ENCODE measurements around the gene SLC23A2. TPM values are rescaled to one million over a fixed set of nuclear protein-coding genes. Genes with fewer than 3 reads are reported as not detected.
A peak's percentile ranks its signal among the peaks of the same experiment; 100 is the strongest.
"Not testable (repeated sequence)": the region's sequence is repeated elsewhere in the genome, so short reads cannot be mapped to it uniquely, and the experiment has no call there.

SLC23A2 gene
- total and polyA plus RNA-seq, 4 donors, result 3.5 to 38.2 (median 17.9) TPM

- no peak overlapping the region for H3K27ac ChIP-seq (ENCODE audit: low read depth in 1 of 2, low read length in 2 of 2)
- H3K9me3 ChIP-seq (ENCODE audit: control insufficient read depth, low read length), result no peaks in the 10 kb centered on the region
- DNase-seq, result no peak
- no peaks in the 10 kb centered on the region for H3K27me3 ChIP-seq (ENCODE audit: control insufficient read depth in 1 of 2, insufficient read depth in 2 of 2, low read length in 1 of 2)
- WGBS, 2 donors, result 39 to 41% methylated on average over 2 of the region's 2 CpGs
- H3K36me3 ChIP-seq (ENCODE audit: control insufficient read depth in 1 of 2, insufficient read depth in 2 of 2, low read length in 1 of 2), result no peaks in the 10 kb centered on the region
- ATAC-seq (ENCODE audit: low FRiP score), result no peak
- no peak overlapping the region for H3K4me3 ChIP-seq (ENCODE audit: low read length in 2 of 2)
- no peaks in the 10 kb centered on the region for H3K4me1 ChIP-seq (ENCODE audit: control insufficient read depth in 1 of 2, insufficient read depth in 2 of 2, low read length in 2 of 2)
- intact Hi-C loops (cut with DNase I), result no loop called here
Measured at GRCh38 chr20:5036828-5037227, 35.5 kb upstream of the SLC23A2 start.

- DNase-seq; H3K27me3 ChIP-seq (ENCODE audit: control insufficient read depth in 1 of 2, insufficient read depth in 2 of 2, low read length in 1 of 2); intact Hi-C loops (cut with DNase I); H3K4me3 ChIP-seq (ENCODE audit: low read length in 2 of 2); ATAC-seq (ENCODE audit: low FRiP score); H3K9me3 ChIP-seq (ENCODE audit: control insufficient read depth, low read length); H3K27ac ChIP-seq (ENCODE audit: low read depth in 1 of 2, low read length in 2 of 2); H3K36me3 ChIP-seq (ENCODE audit: control insufficient read depth in 1 of 2, insufficient read depth in 2 of 2, low read length in 1 of 2); H3K4me1 ChIP-seq (ENCODE audit: control insufficient read depth in 1 of 2, insufficient read depth in 2 of 2, low read length in 2 of 2): not testable (repeated sequence)
- 71 to 74% methylated on average over 1 of the region's 1 CpG for WGBS, 2 donors
Measured at GRCh38 chr20:5035518-5035917, 34.2 kb upstream of the SLC23A2 start.

DNA sequence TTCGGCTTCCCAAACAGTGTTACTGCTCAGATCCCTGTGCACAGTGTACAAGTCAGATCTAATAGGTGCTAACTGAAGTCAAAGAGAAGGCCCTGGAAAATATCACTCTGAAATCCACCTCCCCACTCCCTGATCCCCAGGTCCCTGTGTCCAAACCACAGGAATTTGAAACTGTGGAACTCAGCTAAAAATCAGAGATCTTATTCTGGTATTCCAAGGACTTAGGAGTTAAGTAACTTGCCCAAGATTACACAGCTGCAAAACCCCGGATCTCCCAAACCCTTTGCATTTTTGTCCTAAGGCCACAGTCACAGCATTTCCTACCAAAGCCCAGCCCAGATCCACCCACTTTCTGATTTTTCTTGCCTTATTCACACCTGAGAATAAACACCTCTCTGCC lies 32.3 kb upstream of the SLC23A2 start:
- 55 to 63% methylated on average over 2 of the region's 2 CpGs for WGBS, 2 donors
- no peaks in the 10 kb centered on the region for H3K9me3 ChIP-seq (ENCODE audit: control insufficient read depth, low read length)
- H3K4me1 ChIP-seq (ENCODE audit: control insufficient read depth in 1 of 2, insufficient read depth in 2 of 2, low read length in 2 of 2), result no peaks in the 10 kb centered on the region
- H3K36me3 ChIP-seq (ENCODE audit: control insufficient read depth in 1 of 2, insufficient read depth in 2 of 2, low read length in 1 of 2), result no peaks in the 10 kb centered on the region
- no peaks in the 10 kb centered on the region for H3K27me3 ChIP-seq (ENCODE audit: control insufficient read depth in 1 of 2, insufficient read depth in 2 of 2, low read length in 1 of 2)
- no peak overlapping the region for H3K27ac ChIP-seq (ENCODE audit: low read depth in 1 of 2, low read length in 2 of 2)
- H3K4me3 ChIP-seq (ENCODE audit: low read length in 2 of 2), result no peak overlapping the region
- ATAC-seq (ENCODE audit: low FRiP score), result no peak
- intact Hi-C loops (cut with DNase I), result no loop called here
- DNase-seq, result no peak

DNA sequence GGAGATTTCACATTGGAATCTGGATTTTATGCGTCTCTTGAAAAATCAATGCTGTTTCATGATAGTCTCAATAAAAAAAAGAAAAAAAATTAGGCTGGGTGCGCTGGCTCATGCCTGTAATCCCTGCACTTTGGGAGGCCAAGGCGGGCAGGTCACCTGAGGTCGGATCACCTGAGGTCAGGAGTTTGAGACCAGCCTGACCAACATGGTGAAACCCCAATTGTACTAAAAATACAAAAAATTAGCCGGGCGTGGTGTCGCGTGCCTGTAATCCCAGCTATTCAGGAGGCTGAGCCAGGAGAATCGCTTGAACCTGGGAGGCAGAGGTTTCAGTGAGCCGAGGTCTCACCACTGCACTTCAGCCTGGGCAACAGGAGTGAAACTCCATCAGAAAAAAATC lies 30.4 kb upstream of the SLC23A2 start:
- 93 to 94% methylated on average over 10 of the region's 10 CpGs for WGBS, 2 donors
- intact Hi-C loops (cut with DNase I); DNase-seq; H3K36me3 ChIP-seq (ENCODE audit: control insufficient read depth in 1 of 2, insufficient read depth in 2 of 2, low read length in 1 of 2); H3K27ac ChIP-seq (ENCODE audit: low read depth in 1 of 2, low read length in 2 of 2); H3K4me1 ChIP-seq (ENCODE audit: control insufficient read depth in 1 of 2, insufficient read depth in 2 of 2, low read length in 2 of 2); H3K27me3 ChIP-seq (ENCODE audit: control insufficient read depth in 1 of 2, insufficient read depth in 2 of 2, low read length in 1 of 2); H3K4me3 ChIP-seq (ENCODE audit: low read length in 2 of 2); ATAC-seq (ENCODE audit: low FRiP score); H3K9me3 ChIP-seq (ENCODE audit: control insufficient read depth, low read length): not testable (repeated sequence)

GRCh38 chr20:5031206-5031557 lies 29.9 kb upstream of the SLC23A2 start:
- WGBS, 2 donors, result 88% methylated on average over 10 of the region's 10 CpGs
- no peaks in the 10 kb centered on the region for H3K9me3 ChIP-seq (ENCODE audit: control insufficient read depth, low read length)
- DNase-seq (peak in 1 of 2 donors; percentile 30), ATAC-seq (ENCODE audit: low FRiP score) (no peak)
- H3K36me3 ChIP-seq (ENCODE audit: control insufficient read depth in 1 of 2, insufficient read depth in 2 of 2, low read length in 1 of 2), result no peaks in the 10 kb centered on the region
- intact Hi-C loops (cut with DNase I), result no loop called here
- H3K4me3 ChIP-seq (ENCODE audit: low read length in 2 of 2), result no peak overlapping the region
- H3K4me1 ChIP-seq (ENCODE audit: control insufficient read depth in 1 of 2, insufficient read depth in 2 of 2, low read length in 2 of 2), result no peaks in the 10 kb centered on the region
- H3K27me3 ChIP-seq (ENCODE audit: control insufficient read depth in 1 of 2, insufficient read depth in 2 of 2, low read length in 1 of 2), result no peaks in the 10 kb centered on the region
- no peak overlapping the region for H3K27ac ChIP-seq (ENCODE audit: low read depth in 1 of 2, low read length in 2 of 2)

- WGBS, 2 donors, result 77 to 81% methylated on average over 10 of the region's 10 CpGs
- DNase-seq, result peak in 1 of 2 donors; percentile 21
- Histone ChIP-seq H3K27me3 (ENCODE audit: control insufficient read depth in 1 of 2, insufficient read depth in 2 of 2, low read length in 1 of 2) (no peaks in the 10 kb centered on the region), H3K27ac (ENCODE audit: low read depth in 1 of 2, low read length in 2 of 2) (no peak overlapping the region), H3K9me3 (ENCODE audit: control insufficient read depth, low read length) (no peaks in the 10 kb centered on the region), H3K4me1 (ENCODE audit: control insufficient read depth in 1 of 2, insufficient read depth in 2 of 2, low read length in 2 of 2) (no peaks in the 10 kb centered on the region), H3K4me3 (ENCODE audit: low read length in 2 of 2) (no peak overlapping the region), H3K36me3 (ENCODE audit: control insufficient read depth in 1 of 2, insufficient read depth in 2 of 2, low read length in 1 of 2) (no peaks in the 10 kb centered on the region)
- intact Hi-C loops (cut with DNase I), result no loop called here
- no peak for ATAC-seq (ENCODE audit: low FRiP score)
Measured at GRCh38 chr20:5030348-5031205, 29.3 kb upstream of the SLC23A2 start.

DNA sequence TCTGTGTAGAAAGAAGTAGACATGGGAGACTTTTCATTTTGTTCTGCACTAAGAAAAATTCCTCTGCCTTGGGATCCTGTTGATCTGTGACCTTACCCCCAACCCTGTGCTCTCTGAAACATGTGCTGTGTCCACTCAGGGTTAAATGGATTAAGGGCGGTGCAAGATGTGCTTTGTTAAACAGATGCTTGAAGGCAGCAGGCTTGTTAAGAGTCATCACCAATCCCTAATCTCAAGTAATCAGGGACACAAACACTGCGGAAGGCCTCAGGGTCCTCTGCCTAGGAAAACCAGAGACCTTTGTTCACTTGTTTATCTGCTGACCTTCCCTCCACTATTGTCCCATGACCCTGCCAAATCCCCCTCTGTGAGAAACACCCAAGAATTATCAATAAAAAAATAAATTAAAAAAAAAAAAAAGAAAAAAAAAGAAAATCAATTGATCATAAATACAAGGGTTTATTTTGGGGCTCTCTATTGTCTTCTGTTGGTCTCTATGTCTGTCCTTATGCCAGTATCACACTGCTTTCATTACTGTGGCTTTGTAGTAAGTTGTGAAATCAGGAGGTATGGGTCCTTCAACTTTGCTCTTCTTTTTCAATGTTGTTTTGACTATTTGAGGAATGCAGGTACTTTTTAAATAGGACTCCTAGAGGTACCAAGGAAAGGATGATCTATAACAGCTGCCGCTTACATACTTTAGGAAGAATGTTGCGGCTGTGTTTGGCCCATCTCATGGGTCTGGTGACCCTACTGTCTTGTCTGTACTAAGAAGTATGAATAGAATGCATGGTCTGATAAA lies 27.1 kb upstream of the SLC23A2 start:
- intact Hi-C loops (cut with DNase I); H3K27ac ChIP-seq (ENCODE audit: low read depth in 1 of 2, low read length in 2 of 2); H3K27me3 ChIP-seq (ENCODE audit: control insufficient read depth in 1 of 2, insufficient read depth in 2 of 2, low read length in 1 of 2); H3K4me1 ChIP-seq (ENCODE audit: control insufficient read depth in 1 of 2, insufficient read depth in 2 of 2, low read length in 2 of 2); ATAC-seq (ENCODE audit: low FRiP score); H3K9me3 ChIP-seq (ENCODE audit: control insufficient read depth, low read length); H3K4me3 ChIP-seq (ENCODE audit: low read length in 2 of 2); DNase-seq; H3K36me3 ChIP-seq (ENCODE audit: control insufficient read depth in 1 of 2, insufficient read depth in 2 of 2, low read length in 1 of 2): not testable (repeated sequence)
- 98% methylated on average over 4 of the region's 4 CpGs for WGBS, 2 donors

GRCh38 chr20:5024982-5025381 lies 23.7 kb upstream of the SLC23A2 start:
- peak in 1 of 2 donors; percentile 20 for DNase-seq
- Histone ChIP-seq H3K27ac (ENCODE audit: low read depth in 1 of 2, low read length in 2 of 2) (no peak overlapping the region), H3K9me3 (ENCODE audit: control insufficient read depth, low read length) (no peaks in the 10 kb centered on the region), H3K4me1 (ENCODE audit: control insufficient read depth in 1 of 2, insufficient read depth in 2 of 2, low read length in 2 of 2) (no peaks in the 10 kb centered on the region), H3K36me3 (ENCODE audit: control insufficient read depth in 1 of 2, insufficient read depth in 2 of 2, low read length in 1 of 2) (no peaks in the 10 kb centered on the region), H3K27me3 (ENCODE audit: control insufficient read depth in 1 of 2, insufficient read depth in 2 of 2, low read length in 1 of 2) (no peaks in the 10 kb centered on the region), H3K4me3 (ENCODE audit: low read length in 2 of 2) (no peak overlapping the region)
- intact Hi-C loops (cut with DNase I), result no loop called here
- ATAC-seq (ENCODE audit: low FRiP score), result no peak
- 96 to 98% methylated on average over 4 of the region's 4 CpGs for WGBS, 2 donors

DNA sequence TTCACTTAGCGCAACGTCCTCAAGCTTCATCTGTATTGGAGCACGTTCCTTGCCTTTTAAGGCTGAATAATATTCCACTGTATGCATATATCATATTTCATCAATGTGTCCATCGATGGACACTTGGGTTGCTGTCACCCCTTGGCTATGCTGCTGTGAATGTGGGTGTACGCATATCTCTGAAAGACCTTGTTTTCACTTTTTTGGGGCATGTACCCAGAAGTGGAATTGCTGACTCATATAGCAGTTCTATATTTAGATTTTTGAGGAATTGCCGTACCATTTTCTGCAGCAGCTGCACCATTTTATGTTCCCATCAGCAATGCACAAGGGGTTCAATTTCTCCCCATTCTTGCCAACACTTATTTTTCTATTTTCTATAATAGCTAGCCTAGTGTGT lies 22.8 kb upstream of the SLC23A2 start:
- Histone ChIP-seq H3K27ac (ENCODE audit: low read depth in 1 of 2, low read length in 2 of 2) (no peak overlapping the region), H3K9me3 (ENCODE audit: control insufficient read depth, low read length) (no peaks in the 10 kb centered on the region), H3K4me1 (ENCODE audit: control insufficient read depth in 1 of 2, insufficient read depth in 2 of 2, low read length in 2 of 2) (no peaks in the 10 kb centered on the region), H3K36me3 (ENCODE audit: control insufficient read depth in 1 of 2, insufficient read depth in 2 of 2, low read length in 1 of 2) (no peaks in the 10 kb centered on the region), H3K27me3 (ENCODE audit: control insufficient read depth in 1 of 2, insufficient read depth in 2 of 2, low read length in 1 of 2) (no peaks in the 10 kb centered on the region), H3K4me3 (ENCODE audit: low read length in 2 of 2) (no peak overlapping the region)
- intact Hi-C loops (cut with DNase I), result no loop called here
- 61 to 63% methylated on average over 6 of the region's 6 CpGs for WGBS, 2 donors
- ATAC-seq (ENCODE audit: low FRiP score), result no peak
- DNase-seq, result peak in 1 of 2 donors; percentile 5
